ENCODE data around the gene C5orf24.
A peak's percentile ranks its signal among the peaks of the same experiment; 100 is the strongest.
"Not testable (repeated sequence)": the region's sequence is repeated elsewhere in the genome, so short reads cannot be mapped to it uniquely, and the experiment has no call there.

C5orf24 gene

GRCh38 chr5:134845852-134846640 lies at the start of gene C5orf24:
C5orf24 (plus strand) TSS chr5:134845968; CDS start chr5:134854901, 8,933 bp downstream.
- DNase-seq, result peak; percentile 93

GRCh38 chr5:134798468-134798867 lies 47.3 kb upstream of the C5orf24 start:
- DNase-seq, result no peak

GRCh38 chr5:134803821-134804220 lies 41.9 kb upstream of the C5orf24 start:
- DNase-seq, result no peak

- DNase-seq, result no peak
These were observed 32.4 kb upstream of the C5orf24 start for GRCh38 chr5:134813407-134813806.

- no peak for DNase-seq
These were observed 31.9 kb upstream of the C5orf24 start for GRCh38 chr5:134813827-134814226.

- no peak for DNase-seq
These were observed 28.8 kb upstream of the C5orf24 start for GRCh38 chr5:134817006-134817405.

- DNase-seq, result no peak
These were observed 27.0 kb upstream of the C5orf24 start for GRCh38 chr5:134818776-134819175.

- no peak for DNase-seq
These were observed 26.3 kb upstream of the C5orf24 start for GRCh38 chr5:134819407-134819963.

GRCh38 chr5:134821841-134822240 lies 23.9 kb upstream of the C5orf24 start:
- no peak for DNase-seq

- no peak for DNase-seq
These were observed 21.1 kb upstream of the C5orf24 start for GRCh38 chr5:134824681-134825080.

- no peak for DNase-seq
These were observed 20.6 kb upstream of the C5orf24 start for GRCh38 chr5:134825212-134825611.

GRCh38 chr5:134833340-134834032 lies 12.3 kb upstream of the C5orf24 start:
- DNase-seq, result no peak

GRCh38 chr5:134835623-134836022 lies 10.1 kb upstream of the C5orf24 start:
- no peak for DNase-seq

GRCh38 chr5:134837530-134838181 lies 8.1 kb upstream of the C5orf24 start:
- DNase-seq, result no peak

- not testable (repeated sequence) for DNase-seq
These were observed 7.4 kb upstream of the C5orf24 start for GRCh38 chr5:134838361-134838760.

- DNase-seq, result no peak
These were observed 5.0 kb upstream of the C5orf24 start for GRCh38 chr5:134840811-134841210.

- DNase-seq, result no peak
These were observed 1.5 kb upstream of the C5orf24 start for GRCh38 chr5:134844252-134844651.

GRCh38 chr5:134845335-134845851 lies 375 bp upstream of the C5orf24 start:
- no peak for DNase-seq

- DNase-seq, result peak; percentile 28
These were observed 833 bp downstream of the C5orf24 start for GRCh38 chr5:134846641-134846960.

GRCh38 chr5:134849434-134849933 lies 3.7 kb downstream of the C5orf24 start:
- not testable (repeated sequence) for DNase-seq

GRCh38 chr5:134851307-134851923 lies 5.6 kb downstream of the C5orf24 start:
- DNase-seq, result no peak

GRCh38 chr5:134856465-134856864 lies 10.7 kb downstream of the C5orf24 start:
- DNase-seq, result not testable (repeated sequence)

- no peak for DNase-seq
These were observed 11.6 kb downstream of the C5orf24 start for GRCh38 chr5:134857401-134857800.
